GM21619 (cell line): ENCODE data around the gene ANK2.
A peak's percentile ranks its signal among the peaks of the same experiment; 100 is the strongest.
"Not testable (repeated sequence)": the region's sequence is repeated elsewhere in the genome, so short reads cannot be mapped to it uniquely, and the experiment has no call there.

Experiments used
- ATAC-seq: cut with Tn5 transposase; IDR thresholded peaks from one replicate; pipeline ENCODE4 v1.9.1; 2021; ENCODE audit not compliant: unreplicated experiment

Gene ANK2

DNA sequence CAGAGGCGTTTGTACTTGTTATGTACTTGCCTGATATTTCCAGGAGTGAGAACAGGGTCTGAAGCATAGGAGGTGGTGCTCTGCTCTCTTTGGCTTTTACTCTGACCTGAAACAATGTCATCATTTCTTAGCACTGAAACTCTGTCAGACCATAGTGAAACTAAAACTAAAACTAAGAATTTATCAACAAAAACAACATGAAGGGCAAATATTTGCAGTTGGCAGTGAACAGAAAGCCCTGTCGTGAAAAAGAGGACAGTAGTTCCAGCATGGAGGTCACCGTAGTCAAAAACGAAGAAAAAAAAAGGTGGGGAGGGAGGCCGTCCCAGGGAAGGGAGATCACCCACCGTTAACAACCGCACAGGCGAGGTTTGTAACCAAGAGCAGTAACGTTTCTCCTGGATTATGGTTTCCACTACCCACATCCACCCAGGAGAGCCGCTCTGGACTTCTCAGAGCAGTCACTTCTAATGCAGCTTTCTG is 97.5 kb downstream of the ANK2 start:
- peak; percentile 78 for ATAC-seq

GRCh38 chr4:113147498-113148111 is 98.2 kb downstream of the ANK2 start:
- ATAC-seq: no peak

DNA sequence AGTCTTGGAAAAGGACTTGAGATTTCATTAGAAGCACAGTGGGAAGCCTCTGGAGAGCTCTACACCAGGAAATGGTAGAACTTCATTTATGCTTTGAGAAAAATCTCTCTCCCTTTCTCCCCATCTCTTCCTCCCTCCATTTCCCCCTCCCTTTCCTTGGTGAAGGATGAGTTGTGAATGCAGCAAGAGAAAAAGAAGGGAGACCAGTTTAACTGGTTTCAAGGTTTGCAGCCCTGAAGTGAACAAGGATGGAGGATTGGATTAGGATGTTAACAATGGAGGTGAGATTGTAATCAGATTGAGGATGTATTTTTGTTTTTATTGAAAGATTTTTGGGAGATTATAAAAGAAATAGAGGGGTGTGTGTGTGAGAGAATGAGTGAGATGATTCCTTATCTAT is 99.5 kb downstream of the ANK2 start:
- no peak for ATAC-seq

DNA sequence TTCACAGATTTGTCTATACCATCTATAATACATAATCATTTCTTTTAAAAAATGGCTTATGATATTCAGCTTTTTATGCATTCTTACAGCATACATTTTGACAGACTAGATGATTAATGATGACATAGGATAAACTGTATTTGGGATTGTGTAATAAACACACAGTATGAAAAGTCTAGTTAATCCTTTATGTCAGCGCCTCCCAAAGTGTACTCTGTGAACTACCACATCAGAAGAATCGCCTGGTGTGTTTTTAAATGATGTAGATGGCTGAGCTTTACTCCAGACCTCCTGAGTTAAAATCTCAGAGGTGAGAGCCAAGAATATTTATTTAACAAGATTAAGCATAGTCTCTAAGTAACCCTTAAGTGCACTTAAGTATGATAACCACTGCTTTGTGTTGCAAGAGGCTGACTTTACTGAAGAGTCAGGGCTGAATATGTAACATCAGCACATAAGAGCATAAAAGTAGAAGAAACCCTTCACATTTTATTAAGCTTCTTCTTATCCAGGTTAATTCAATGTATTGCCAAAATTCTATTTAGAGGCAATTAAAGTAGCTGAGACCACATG is 104.2 kb downstream of the ANK2 start:
- ATAC-seq: no peak

- no peak for ATAC-seq
Measured at GRCh38 chr4:113154281-113154680, 104.8 kb downstream of the ANK2 start.

DNA sequence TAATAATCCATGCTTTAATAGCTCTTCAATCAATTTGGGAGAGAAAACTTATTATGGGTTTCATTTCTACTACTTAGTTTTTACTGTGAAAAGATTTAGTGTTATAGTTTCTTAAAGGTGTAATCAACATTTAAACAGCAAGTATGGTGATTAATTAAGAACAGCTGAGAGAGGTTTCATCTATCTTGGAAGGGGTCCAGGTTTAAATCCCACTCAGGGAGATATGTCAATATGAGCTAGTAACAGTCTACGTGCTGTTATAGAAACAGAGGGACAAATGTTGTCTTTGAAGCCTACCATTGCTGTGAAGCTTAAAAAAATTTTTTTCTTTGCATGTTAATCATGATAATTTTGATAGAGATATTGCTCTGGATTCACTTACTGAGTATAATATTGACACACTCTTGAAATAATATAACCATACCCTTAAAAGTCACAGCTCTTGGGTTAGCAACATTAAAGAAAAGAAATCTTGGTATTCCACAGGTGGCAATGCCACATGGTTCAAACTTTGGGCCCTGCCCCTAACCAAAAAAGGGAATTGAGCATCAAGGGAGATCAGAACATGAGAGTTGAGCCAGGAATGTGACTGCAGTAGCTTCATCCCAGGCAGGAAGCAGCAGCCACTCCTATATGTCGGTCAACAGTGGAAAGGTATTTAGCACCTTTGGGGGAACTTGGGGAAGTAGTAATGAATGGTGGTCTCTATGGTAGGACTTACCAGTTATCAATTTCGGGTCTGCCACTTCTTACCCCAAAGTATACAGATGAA is 107.8 kb downstream of the ANK2 start:
- ATAC-seq: no peak

DNA sequence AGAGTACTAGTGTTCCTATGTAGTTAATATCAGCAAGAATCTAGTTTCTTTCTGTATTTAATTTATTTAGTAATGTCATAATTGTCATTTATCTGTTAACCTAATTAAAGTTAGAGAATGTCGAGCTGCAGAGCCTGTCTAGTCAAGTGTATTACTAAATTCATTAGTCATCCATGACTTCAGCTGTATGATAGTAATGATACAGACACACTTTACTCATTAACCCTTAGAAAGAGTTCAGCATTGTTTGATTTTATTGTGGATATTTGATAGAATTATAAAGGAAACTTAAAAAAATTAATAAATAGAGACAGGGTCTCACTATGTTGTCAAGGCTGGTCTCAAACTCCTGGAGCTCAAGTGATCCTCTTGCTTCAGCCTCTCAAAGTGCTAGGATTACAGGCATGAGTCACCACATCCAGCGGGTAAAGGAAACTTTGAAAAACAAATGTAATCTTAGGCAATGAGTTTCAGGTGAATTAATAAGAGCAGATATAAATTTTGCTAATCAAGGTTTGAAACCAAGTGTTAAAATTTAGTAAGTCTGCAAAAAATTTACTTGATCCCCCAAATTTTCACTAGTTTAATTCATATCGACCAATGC is 110.6 kb downstream of the ANK2 start:
- no peak for ATAC-seq

GRCh38 chr4:113160548-113160947 is 111.1 kb downstream of the ANK2 start:
- no peak for ATAC-seq

DNA sequence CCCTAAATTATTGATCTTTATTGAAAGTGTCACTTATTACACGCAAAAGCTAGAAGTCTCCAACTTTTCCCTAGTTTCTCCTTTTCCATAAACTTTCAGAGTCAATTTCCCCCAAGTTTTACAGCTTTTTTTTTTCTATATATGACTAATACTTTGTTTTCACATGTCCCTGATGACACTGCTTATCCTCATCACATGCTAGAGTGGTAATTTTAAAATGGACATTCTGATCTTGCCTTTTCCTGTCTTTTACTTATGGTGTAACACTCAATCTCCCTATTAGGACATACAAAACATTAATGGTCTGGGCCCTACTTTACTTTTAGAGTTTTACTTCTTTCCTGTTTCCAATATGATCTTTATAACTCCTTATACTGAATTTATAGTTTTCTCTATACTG is 112.6 kb downstream of the ANK2 start:
- ATAC-seq: no peak

- ATAC-seq: no peak
Measured at GRCh38 chr4:113169368-113169767, 119.9 kb downstream of the ANK2 start.

- no peak for ATAC-seq
Measured at GRCh38 chr4:113170115-113170804, 120.8 kb downstream of the ANK2 start.

DNA sequence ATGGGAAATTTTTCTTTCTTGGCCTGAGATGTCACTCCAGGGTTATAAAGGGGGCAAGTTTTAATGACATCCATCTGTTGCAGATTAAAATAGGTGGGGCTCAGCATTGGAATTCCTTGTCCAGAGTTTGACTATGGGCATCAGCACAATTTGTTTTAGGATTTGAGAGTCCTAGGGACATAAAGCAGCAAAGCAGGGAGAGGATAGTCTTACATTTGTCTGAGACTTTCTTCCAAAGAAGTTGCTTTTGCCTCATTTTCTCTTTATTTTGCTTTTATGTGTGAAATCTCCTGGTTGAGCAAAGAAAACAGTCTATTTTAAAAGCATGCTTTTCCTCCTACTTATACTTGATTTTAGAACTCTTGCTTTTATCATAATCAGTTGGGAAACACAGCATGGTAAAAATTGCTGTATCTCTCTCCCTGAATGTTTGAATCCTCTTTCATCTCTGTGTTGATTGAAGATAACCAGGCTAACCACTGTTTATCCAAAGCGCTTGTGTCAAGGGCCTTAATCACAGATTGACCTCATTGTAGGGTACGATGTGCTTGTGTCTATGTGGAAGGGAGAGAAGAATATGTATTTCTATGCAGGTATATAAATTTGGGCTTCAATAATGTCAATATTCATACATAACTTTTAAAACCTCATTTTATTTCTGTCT is 121.5 kb downstream of the ANK2 start:
- ATAC-seq: no peak

GRCh38 chr4:113173126-113173792 is 123.8 kb downstream of the ANK2 start:
- ATAC-seq: no peak

- no peak for ATAC-seq
Measured at GRCh38 chr4:113173793-113174264, 124.4 kb downstream of the ANK2 start.

DNA sequence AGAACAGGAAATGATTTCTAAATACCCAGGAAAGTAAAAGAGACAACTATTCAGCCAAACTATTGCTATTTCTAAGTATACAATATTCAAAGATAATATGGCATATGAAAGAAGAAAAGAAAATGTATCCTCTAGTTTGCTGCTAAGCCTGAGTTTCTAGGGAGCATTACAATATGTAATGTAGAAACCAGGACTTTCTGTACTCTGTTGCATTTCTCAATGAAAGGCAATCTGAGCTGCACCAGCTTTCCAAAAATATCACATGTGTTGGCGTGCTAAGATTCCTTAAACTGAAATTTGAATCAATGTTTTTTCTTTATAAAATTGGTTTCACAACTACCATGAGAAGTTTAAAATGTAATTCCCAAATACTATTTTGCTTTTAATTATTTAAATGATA is 129.6 kb downstream of the ANK2 start:
- no peak for ATAC-seq

- no peak for ATAC-seq
Measured at GRCh38 chr4:113179996-113180395, 130.5 kb downstream of the ANK2 start.

DNA sequence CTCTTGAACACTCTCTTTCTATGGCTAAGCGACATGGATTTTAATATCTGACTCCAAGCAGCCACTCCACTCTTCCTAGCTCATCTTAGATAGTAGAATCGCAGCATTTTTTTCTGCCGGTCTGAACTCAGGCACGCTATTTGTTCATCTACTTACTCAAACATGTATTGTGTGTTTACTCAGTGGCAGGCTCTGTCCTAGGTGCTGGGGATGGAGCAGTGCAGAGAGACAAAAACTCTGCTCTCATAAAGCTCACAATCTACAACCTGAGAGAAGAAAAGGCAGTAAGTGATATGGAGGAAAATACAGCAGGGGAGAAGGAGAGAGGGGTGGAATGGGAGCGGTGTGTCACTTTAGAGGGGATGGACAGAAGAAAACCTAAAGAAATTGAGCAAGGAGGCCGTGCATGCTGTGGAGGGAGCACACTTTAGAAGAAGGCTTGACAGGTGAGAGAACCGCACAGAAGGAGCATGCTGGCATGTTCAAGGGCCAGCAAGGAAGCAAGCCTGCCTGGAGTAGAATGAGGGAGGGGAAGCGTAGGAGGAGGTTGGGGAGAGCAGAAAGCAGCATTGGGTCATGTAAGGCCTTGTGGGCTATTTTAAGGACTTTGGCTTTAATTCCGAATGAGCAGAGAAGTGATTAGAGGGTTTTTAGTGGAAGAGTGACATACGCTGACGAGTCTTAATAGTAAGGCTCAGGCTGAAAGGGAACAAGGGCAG is 132.0 kb downstream of the ANK2 start:
- ATAC-seq: no peak

DNA sequence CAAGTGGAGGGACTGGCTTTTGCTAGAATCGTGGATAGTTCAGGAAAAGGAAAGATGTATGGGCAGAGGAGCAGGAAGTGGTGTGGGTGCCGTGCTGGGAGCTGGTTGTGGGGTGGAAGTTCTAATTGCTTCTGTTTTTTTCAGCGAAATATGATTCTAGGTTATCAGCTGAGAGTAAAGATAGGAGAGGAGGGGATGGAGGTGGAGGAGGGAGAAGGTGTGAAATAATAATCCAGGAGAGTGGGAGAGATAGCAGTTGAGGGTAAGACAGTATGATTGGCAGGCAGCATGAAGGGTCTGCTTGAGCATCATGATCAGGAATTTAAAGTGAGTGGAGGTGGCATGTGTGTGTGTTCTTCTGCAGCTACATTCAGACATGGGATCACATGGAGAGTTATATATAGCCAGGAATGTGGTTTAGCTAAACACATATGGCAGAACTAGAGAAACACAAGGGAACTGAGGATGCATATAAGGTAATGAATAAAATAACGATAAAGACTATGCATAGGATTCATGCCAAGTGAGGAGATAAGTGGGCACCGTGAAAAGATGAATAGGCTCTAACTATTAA is 133.7 kb downstream of the ANK2 start:
- no peak for ATAC-seq

DNA sequence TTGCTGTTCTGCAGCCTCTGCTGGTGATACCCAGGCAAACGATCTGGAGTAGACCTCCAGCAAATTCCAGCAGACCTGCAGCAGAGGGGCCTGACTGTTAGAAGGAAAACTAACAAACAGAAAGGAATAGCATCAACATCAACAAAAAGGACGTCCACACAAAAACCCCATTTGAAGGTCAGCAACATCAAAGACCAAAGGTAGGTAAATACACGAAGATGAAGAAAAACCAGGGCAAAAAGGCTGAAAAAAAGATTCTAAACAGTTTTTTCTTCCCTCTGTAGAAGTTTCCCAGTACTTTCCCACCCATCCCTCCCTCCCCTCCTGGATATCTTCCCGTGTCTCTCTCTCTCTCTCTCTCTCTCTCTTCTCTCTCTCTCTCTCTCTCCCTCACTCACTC is 136.8 kb downstream of the ANK2 start:
- not testable (repeated sequence) for ATAC-seq
